ENCODE measurements around the gene AGBL1. TPM values are rescaled to one million over a fixed set of nuclear protein-coding genes. Genes with fewer than 3 reads are reported as not detected.

Gene AGBL1
- total RNA-seq, 1 donor, result not detected

DNA sequence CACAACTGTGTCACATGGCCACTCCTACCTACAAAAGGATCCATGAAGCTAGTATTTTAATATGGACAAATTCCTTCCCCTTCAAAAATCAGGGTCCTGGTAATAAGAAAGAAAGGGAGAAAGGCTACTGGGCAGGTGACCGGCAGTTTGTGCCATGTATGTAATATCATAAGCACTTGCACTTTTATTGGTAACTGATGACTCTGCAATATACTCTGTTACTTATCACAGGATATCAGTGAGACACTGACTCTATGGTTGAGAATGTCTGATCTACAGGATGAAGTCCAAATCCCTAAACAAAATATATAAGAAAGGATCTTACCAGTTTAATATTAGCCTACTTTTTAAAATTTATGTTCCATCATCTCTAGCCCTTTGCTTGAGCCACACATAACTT, 315.2 kb downstream of the AGBL1 start:
- TF ChIP-seq, protein P1, sequence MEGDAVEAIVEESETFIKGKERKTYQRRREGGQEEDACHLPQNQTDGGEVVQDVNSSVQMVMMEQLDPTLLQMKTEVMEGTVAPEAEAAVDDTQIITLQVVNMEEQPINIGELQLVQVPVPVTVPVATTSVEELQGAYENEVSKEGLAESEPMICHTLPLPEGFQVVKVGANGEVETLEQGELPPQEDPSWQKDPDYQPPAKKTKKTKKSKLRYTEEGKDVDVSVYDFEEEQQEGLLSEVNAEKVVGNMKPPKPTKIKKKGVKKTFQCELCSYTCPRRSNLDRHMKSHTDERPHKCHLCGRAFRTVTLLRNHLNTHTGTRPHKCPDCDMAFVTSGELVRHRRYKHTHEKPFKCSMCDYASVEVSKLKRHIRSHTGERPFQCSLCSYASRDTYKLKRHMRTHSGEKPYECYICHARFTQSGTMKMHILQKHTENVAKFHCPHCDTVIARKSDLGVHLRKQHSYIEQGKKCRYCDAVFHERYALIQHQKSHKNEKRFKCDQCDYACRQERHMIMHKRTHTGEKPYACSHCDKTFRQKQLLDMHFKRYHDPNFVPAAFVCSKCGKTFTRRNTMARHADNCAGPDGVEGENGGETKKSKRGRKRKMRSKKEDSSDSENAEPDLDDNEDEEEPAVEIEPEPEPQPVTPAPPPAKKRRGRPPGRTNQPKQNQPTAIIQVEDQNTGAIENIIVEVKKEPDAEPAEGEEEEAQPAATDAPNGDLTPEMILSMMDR (IDR thresholded peaks at IDR 0.05; ENCODE audit: insufficient read depth, low read depth, low read length), result no peak
- DNase-seq (ENCODE audit: low read depth), result no peak
- H3K4me3 ChIP-seq (ENCODE audit: low read depth, low read length), result no peak overlapping the region

DNA sequence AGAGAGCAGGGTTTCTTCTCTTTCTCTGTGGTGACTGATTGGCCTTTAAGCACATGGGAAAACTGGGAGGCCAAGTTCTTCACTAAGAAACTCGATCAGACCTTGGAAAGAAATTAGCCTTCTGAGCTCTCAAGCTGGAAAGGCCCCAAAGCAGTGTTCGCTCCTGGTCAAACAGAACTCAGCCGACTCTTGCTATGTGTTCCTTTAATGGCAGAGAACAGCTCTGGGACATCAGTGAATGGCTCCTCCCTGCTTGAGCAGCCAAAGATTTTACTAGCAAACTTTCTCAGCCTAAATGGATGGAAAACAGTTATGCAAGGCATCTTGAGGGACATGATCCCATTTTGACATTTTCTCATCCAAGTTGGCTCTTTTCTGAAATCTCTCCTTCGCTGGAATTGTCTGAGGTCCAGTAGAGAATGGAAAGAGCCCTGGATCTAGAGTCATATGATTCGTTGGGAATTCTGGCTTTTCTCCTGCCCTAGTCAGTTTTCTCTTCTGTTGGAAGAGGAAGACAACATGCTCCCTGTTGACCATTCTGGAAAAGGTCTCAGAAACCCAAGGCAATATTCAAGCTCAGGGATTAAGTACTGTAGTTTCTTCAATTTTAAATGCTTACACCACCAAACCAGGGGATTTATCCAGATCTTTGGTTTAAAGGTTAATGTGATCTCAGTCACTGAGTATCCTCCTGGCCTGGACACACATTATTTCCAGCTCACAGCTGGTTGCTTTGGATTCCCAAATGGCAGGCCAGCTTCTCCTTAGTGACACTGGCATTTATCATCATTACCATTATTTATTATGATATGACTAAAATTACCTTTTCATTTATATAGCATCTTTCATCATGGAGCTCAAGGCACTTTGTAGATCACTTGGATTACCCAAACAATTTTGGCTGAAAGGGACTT, 319.6 kb downstream of the AGBL1 start:
- DNase-seq (ENCODE audit: low read depth), result no peak
- TF ChIP-seq, protein P1 (IDR thresholded peaks at IDR 0.05; ENCODE audit: insufficient read depth, low read depth, low read length), result no peak
- no peak overlapping the region for H3K4me3 ChIP-seq (ENCODE audit: low read depth, low read length)

DNA sequence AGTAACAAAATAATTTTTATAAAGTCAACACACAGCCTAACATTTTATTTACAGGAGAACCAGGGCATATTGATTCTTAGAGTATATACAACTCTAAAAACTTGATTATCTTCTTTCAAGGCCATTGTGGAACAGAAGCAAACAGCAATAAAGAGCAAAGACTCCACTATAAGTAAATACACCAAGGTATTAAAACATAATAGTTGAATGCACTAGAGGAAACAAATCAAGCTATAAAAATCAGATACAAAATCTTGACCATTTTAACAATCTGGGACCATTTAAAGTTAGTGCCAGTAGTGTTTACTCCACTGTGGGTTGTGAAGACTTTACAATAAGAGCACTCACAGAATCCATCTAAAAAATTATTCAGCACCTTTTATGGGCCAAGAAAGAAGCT, 323.6 kb downstream of the AGBL1 start:
- H3K4me3 ChIP-seq (ENCODE audit: low read depth, low read length), result no peak overlapping the region
- TF ChIP-seq, protein P1 (IDR thresholded peaks at IDR 0.05; ENCODE audit: insufficient read depth, low read depth, low read length), result no peak
- DNase-seq (ENCODE audit: low read depth), result no peak

DNA sequence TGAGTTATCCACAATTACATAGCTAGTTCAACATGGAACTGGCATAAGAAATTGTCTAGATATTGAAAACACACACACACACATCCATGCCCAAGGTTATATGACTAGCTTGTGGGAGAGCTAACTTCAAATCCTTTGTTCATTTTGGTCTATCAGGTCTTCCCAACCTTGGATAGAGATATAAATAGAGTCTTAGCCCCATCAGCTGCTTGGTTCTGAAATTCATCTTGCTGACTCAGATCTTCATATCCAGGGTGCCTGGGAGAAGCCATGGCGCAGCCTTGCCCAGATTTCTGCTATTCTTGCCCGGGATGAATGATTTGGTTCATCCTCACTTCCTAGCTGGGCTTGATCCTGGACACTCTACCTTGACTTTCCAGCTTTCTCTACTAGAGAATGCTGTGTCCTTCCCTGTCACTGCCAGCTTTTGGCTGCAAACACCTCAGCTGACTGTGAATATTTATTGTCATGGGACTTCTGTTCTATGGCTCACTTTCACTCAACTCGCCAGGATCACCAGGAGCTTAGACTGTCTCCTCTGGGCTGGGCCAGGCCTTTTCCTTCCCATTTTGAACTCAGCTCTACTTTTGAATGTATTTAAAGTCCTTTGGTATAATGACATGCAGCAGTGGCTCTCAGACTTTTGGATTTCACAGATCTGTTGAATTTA, 324.4 kb downstream of the AGBL1 start:
- no peak overlapping the region for H3K4me3 ChIP-seq (ENCODE audit: low read depth, low read length)
- TF ChIP-seq, protein P1 (IDR thresholded peaks at IDR 0.05; ENCODE audit: insufficient read depth, low read depth, low read length), result no peak
- no peak for DNase-seq (ENCODE audit: low read depth)

DNA sequence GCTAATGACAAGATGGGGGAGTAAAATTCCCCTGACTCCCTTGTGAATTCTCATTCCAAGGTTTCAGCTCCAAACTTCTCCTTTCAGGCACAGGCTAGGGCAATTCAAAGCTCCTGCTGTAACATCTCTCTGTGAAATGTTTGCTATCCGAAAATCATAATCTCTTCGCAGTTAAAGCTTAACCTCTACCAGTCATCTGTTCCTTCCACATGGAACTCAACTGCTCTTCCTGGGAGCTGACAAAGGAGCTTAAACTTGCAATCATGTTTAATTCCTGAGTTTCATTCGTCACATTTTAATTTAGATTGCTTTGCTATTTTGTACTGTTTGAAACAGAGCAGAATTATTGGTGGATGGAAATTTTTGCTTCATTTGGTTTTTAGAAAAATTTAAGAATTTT, 328.6 kb downstream of the AGBL1 start:
- no peak overlapping the region for H3K4me3 ChIP-seq (ENCODE audit: low read depth, low read length)
- TF ChIP-seq, protein P1 (IDR thresholded peaks at IDR 0.05; ENCODE audit: insufficient read depth, low read depth, low read length), result no peak
- DNase-seq (ENCODE audit: low read depth), result no peak

DNA sequence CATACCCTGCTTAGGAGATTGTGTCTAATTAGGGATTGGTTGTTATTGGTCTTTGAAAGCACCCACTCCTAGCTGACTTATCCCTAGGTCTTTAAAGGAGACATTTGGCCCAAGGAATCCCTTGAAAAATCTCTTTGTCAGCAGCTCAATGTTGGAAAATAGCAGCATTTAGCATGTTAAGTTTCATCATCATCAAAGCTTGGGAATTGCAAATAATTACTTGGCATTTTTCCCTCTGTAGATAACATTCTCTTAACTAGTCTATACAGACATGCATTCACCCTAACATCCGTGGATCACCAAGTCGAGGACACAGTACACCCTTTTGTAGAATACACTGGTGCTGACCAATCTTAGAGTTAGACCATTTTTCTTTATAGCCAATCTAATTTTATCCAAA, 332.2 kb downstream of the AGBL1 start:
- no peak for DNase-seq (ENCODE audit: low read depth)
- TF ChIP-seq, protein P1 (IDR thresholded peaks at IDR 0.05; ENCODE audit: insufficient read depth, low read depth, low read length), result no peak
- no peak overlapping the region for H3K4me3 ChIP-seq (ENCODE audit: low read depth, low read length)
